PC-9 (cell line): ENCODE data around the gene CWF19L2. TPM values are rescaled to one million over a fixed set of nuclear protein-coding genes. Genes with fewer than 3 reads are reported as not detected.

Experiments used
- BruUV-seq: library from RNA; stranded (reverse); fragments of 400-500 nt; replicated peaks from 2 replicates; lab custom pipeline; 2021; lab: Mats Ljungman, UMichigan
- CTCF ChIA-PET: fragments of 300-600 bp; sonication (Branson Sonifier 250); formaldehyde crosslinking; loops from one replicate; lab custom pipeline; 2022; ENCODE audit warnings: antibody characterized with exemption; lab: Charles Lee
- POLR2A ChIA-PET: fragments of 300-600 bp; sonication (Branson Sonifier 250); formaldehyde crosslinking; loops from one replicate; lab custom pipeline; 2022; ENCODE audit warnings: antibody characterized with exemption; ENCODE audit not compliant: unreplicated experiment; lab: Charles Lee
- DNase-seq, 2 experiments: peaks; one replicate each; pipeline versions ENCODE4 v3.0.0 to v3.0.0-alpha.2; 2015 to 2022; ENCODE audit warnings: mixed read lengths in 1 of 2
- H2AFZ ChIP-seq: fragments of 200-600 bp; sonication (generic); 2 replicates; pipeline ENCODE4 v1.8.1; 2017; ENCODE audit warnings: antibody characterized with exemption
- H3F3A ChIP-seq: fragments of 200-600 bp; sonication (generic); 2 replicates; pipeline ENCODE4 v1.8.1; 2017; ENCODE audit warnings: antibody characterized with exemption, mild to moderate bottlenecking, low read depth; ENCODE audit not compliant: insufficient read depth
- H3K27ac ChIP-seq: fragments of 200-600 bp; sonication (generic); 2 replicates; pipeline ENCODE4 v1.6.1; 2016; ENCODE audit warnings: mixed run types
- H3K27me3 ChIP-seq: fragments of 200-600 bp; sonication (generic); 2 replicates; pipeline ENCODE4 v1.6.1; 2016; ENCODE audit warnings: low read depth, mixed run types; ENCODE audit not compliant: insufficient read depth
- H3K36me3 ChIP-seq: fragments of 200-600 bp; sonication (generic); 2 replicates; pipeline ENCODE4 v1.6.1; 2016; ENCODE audit warnings: low read depth, mixed run types
- H3K4me1 ChIP-seq: fragments of 200-600 bp; sonication (generic); replicated peaks from 2 replicates; pipeline ENCODE4 v1.6.1; 2016; ENCODE audit warnings: mixed run types; ENCODE audit not compliant: insufficient read depth
- H3K4me2 ChIP-seq: fragments of 200-600 bp; sonication (generic); 2 replicates; pipeline ENCODE4 v1.6.1; 2017; ENCODE audit warnings: mixed run types
- H3K4me3 ChIP-seq: fragments of 200-600 bp; sonication (generic); 2 replicates; pipeline ENCODE4 v1.6.1; 2016; ENCODE audit warnings: mixed run types
- H3K79me2 ChIP-seq: fragments of 200-600 bp; sonication (generic); 2 replicates; pipeline ENCODE4 v1.6.1; 2017; ENCODE audit warnings: low read depth, mixed run types
- H3K9me2 ChIP-seq: fragments of 200-600 bp; sonication (generic); 2 replicates; pipeline ENCODE4 v1.8.1; 2017; ENCODE audit warnings: mild to moderate bottlenecking; ENCODE audit not compliant: insufficient read depth
- H3K9me3 ChIP-seq: fragments of 200-600 bp; sonication (generic); 2 replicates; pipeline ENCODE4 v1.8.1; 2016; ENCODE audit warnings: low read depth; ENCODE audit not compliant: insufficient read depth
- H4K20me1 ChIP-seq: fragments of 200-600 bp; sonication (generic); 2 replicates; pipeline ENCODE4 v1.8.1; 2017; ENCODE audit not compliant: insufficient read depth
- EZH2 ChIP-seq: fragments of 200-600 bp; sonication (generic); IDR thresholded peaks from 2 replicates; pipeline ENCODE4 v1.8.0; 2017; ENCODE audit warnings: antibody characterized with exemption, low read depth
- intact Hi-C: fragments of 100-400 bp; cut with micrococcal nuclease; formaldehyde crosslinking; loops from one replicate; pipeline ENCODE4 v1.10.0; 2022; ENCODE audit not compliant: unreplicated experiment
- total RNA-seq: library from RNA; stranded (reverse); gene quantifications from 2 replicates; pipeline ENCODE4 v1.2.3, GENCODE V29; 2021
- TF ChIP-seq, protein P1 (sequence below): fragments of 200-600 bp; sonication (generic); conservative IDR thresholded peaks from 2 replicates; pipeline ENCODE4 v1.6.1; 2017; ENCODE audit warnings: mixed run types, antibody characterized with exemption, mild to moderate bottlenecking, moderate library complexity

CWF19L2 gene
- total RNA-seq, 1 experiment from 2014 or later: 12.1 TPM

DNA sequence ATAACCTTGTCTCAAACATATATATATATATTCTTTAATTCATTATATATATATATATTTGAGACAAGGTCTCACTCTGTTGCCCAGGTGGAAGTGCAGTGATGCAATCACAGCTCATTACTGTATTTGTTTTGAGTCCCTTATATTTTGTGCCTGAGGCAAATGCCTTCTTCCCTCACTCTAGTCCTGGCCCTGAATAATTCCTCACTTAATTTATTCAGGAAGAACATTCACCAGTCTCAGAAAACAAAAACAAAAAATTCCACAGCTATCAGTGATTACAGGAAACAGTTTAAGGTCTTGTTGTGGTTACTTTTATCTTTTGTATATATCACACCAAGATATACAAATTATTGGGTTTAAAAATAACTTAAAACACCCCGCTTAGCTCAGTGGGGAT lies 155.7 kb downstream of the CWF19L2 start:
- intact Hi-C loops: no loop called here
- Histone ChIP-seq H3K4me1 (peaks cover 17% of the 10 kb centered on the region), H3K27me3 (no peaks in the 10 kb centered on the region), H3F3A (0 out of 2 replicates have a peak, but pooled peaks cover 8% of the 10 kb centered on the region), H3K27ac (peak overlapping the region; percentile 51), H3K4me2 (peak overlapping the region; percentile 33), H3K79me2 (no peaks in the 10 kb centered on the region), H3K9me3 (no peaks in the 10 kb centered on the region), H3K36me3 (no peaks in the 10 kb centered on the region), H3K4me3 (no peak overlapping the region), H3K9me2 (peaks cover 6% of the 10 kb centered on the region; the same call in 1 of the 2 replicates), H2AFZ (no peak overlapping the region), H4K20me1 (no peaks in the 10 kb centered on the region)
- CTCF ChIA-PET: no interaction called here
- no TSS peak for BruUV-seq
- POLR2A ChIA-PET: no interaction called here
- no peak for TF ChIP-seq EZH2
- TF ChIP-seq, protein P1, sequence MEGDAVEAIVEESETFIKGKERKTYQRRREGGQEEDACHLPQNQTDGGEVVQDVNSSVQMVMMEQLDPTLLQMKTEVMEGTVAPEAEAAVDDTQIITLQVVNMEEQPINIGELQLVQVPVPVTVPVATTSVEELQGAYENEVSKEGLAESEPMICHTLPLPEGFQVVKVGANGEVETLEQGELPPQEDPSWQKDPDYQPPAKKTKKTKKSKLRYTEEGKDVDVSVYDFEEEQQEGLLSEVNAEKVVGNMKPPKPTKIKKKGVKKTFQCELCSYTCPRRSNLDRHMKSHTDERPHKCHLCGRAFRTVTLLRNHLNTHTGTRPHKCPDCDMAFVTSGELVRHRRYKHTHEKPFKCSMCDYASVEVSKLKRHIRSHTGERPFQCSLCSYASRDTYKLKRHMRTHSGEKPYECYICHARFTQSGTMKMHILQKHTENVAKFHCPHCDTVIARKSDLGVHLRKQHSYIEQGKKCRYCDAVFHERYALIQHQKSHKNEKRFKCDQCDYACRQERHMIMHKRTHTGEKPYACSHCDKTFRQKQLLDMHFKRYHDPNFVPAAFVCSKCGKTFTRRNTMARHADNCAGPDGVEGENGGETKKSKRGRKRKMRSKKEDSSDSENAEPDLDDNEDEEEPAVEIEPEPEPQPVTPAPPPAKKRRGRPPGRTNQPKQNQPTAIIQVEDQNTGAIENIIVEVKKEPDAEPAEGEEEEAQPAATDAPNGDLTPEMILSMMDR: no peak
- peak in 1 of 2 experiments; percentile 74 for DNase-seq

- no peaks in the 10 kb centered on the region for H3K9me2 ChIP-seq
- H2AFZ ChIP-seq: no peak overlapping the region
- POLR2A ChIA-PET: interaction anchor here (0.7 kb wide), 1 partner anchor 118 kb away, joined by 7 read pairs; no protein-coding TSS in a partner anchor
- H3K4me2 ChIP-seq: no peak overlapping the region
- H3K36me3 ChIP-seq: no peaks in the 10 kb centered on the region
- TF ChIP-seq, protein P1: no peak
- no peak for TF ChIP-seq EZH2
- H3F3A ChIP-seq: no peaks in the 10 kb centered on the region
- no peak overlapping the region for H3K27ac ChIP-seq
- CTCF ChIA-PET: no interaction called here
- no peaks in the 10 kb centered on the region for H3K4me1 ChIP-seq
- H3K27me3 ChIP-seq: no peaks in the 10 kb centered on the region
- BruUV-seq: no TSS peak
- intact Hi-C loops: no loop called here
- H4K20me1 ChIP-seq: no peaks in the 10 kb centered on the region
- no peak overlapping the region for H3K4me3 ChIP-seq
- no peaks in the 10 kb centered on the region for H3K9me3 ChIP-seq
- no peak for DNase-seq
- no peaks in the 10 kb centered on the region for H3K79me2 ChIP-seq
Observed at GRCh38 chr11:107293677-107294344, 163.8 kb downstream of the CWF19L2 start.

DNA sequence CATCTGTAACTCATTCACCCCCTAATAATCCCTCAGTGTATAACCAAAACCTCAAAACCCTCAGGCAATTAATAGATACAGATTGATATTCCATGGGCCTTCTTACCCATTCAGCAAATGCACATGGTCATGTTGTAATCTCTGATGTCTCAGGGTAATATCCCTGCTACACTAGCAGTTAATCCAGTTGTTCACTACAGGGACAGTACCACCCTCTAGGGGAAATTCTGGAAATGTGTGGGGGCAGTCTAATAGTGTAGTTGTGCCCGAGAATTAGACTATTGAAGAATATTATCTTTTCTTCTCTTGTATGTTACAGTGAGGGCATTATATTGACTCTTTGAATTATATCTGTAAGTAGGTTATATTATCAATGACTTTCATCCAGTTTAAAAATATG lies 175.4 kb downstream of the CWF19L2 start:
- Histone ChIP-seq H3K9me3 (no peaks in the 10 kb centered on the region), H4K20me1 (no peaks in the 10 kb centered on the region), H3K4me1 (no peaks in the 10 kb centered on the region), H3F3A (no peaks in the 10 kb centered on the region), H3K36me3 (no peaks in the 10 kb centered on the region), H3K27ac (no peak overlapping the region), H3K27me3 (no peaks in the 10 kb centered on the region), H2AFZ (no peak overlapping the region), H3K79me2 (no peaks in the 10 kb centered on the region), H3K4me2 (no peak overlapping the region), H3K4me3 (no peak overlapping the region), H3K9me2 (no peaks in the 10 kb centered on the region)
- intact Hi-C loops: no loop called here
- ChIA-PET POLR2A (no interaction called here), CTCF (no interaction called here)
- no peak for DNase-seq
- no TSS peak for BruUV-seq
- TF ChIP-seq, protein P1: no peak
- no peak for TF ChIP-seq EZH2

Other genes starting within 250 kb of the CWF19L2 start
- 4.2 and 4.4 TPM in 2 replicates for gene ALKBH8, start 107.9 kb upstream of the CWF19L2 start, total RNA-seq
- gene ELMOD1, start 133.3 kb upstream of the CWF19L2 start, total RNA-seq: not detected in 2 replicates